ENCODE data around the gene SF3B5.

SF3B5 gene

DNA sequence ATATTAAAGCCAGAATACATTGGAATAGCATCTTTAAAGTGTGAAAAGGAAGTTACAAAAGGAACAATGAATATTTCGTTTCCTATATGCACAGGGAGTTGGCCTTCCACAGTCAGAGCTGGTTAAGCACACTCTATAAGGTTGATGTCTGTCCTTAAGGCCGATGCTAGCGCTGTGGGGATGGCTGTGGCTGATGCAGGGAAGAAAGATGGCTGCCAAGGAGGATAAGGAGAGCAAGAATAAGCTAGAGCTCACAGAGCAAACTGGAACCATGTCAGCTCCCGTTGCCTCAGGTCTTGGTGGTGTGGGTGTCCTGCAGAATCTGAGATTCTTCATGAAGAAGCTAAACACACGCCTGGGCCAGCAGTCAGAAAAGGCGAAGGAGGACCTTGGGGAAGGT is 34.1 kb upstream of the SF3B5 start:
- no peak for TF ChIP-seq CTCF (IDR thresholded peaks at IDR 0.05; ENCODE audit: borderline replicate concordance, control extremely low read depth, extremely low read depth, insufficient read depth, missing control alignments)
- in situ Hi-C loops (cut with MboI; ENCODE audit: low sequenced_read_pairs, unreplicated experiment) = no loop called here
- DNase-seq (ENCODE audit: low spot score) = no peak

DNA sequence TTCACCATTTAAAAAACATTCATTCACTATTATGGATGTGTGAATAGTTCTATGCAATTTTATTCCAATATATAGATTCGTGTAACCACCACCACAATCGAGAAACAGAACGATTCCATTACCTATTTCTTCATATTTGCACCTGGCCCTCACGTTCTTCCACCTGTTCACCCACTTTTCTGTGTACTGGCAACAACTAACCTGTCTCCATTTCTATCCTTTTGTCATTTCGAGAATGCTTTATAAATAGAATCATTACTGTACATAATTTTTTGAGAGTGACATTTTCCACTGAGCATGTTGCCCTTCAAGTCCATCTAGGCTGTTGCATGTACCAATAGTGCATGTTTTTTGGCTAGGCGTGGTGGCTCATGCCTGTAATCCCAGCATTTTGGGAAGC is 31.7 kb upstream of the SF3B5 start:
- in situ Hi-C loops (cut with MboI; ENCODE audit: low sequenced_read_pairs, unreplicated experiment) = no loop called here
- DNase-seq (ENCODE audit: low spot score) = no peak
- TF ChIP-seq CTCF (IDR thresholded peaks at IDR 0.05; ENCODE audit: borderline replicate concordance, control extremely low read depth, extremely low read depth, insufficient read depth, missing control alignments) = no peak

- no peak for DNase-seq (ENCODE audit: low spot score)
- in situ Hi-C loops (cut with MboI; ENCODE audit: low sequenced_read_pairs, unreplicated experiment) = no loop called here
- TF ChIP-seq CTCF (IDR thresholded peaks at IDR 0.05; ENCODE audit: borderline replicate concordance, control extremely low read depth, extremely low read depth, insufficient read depth, missing control alignments) = no peak
Measured at GRCh38 chr6:144123836-144124235, 28.5 kb upstream of the SF3B5 start.

GRCh38 chr6:144123421-144123820 is 28.0 kb upstream of the SF3B5 start:
- in situ Hi-C loops (cut with MboI; ENCODE audit: low sequenced_read_pairs, unreplicated experiment) = no loop called here
- TF ChIP-seq CTCF (IDR thresholded peaks at IDR 0.05; ENCODE audit: borderline replicate concordance, control extremely low read depth, extremely low read depth, insufficient read depth, missing control alignments) = no peak
- no peak for DNase-seq (ENCODE audit: low spot score)

DNA sequence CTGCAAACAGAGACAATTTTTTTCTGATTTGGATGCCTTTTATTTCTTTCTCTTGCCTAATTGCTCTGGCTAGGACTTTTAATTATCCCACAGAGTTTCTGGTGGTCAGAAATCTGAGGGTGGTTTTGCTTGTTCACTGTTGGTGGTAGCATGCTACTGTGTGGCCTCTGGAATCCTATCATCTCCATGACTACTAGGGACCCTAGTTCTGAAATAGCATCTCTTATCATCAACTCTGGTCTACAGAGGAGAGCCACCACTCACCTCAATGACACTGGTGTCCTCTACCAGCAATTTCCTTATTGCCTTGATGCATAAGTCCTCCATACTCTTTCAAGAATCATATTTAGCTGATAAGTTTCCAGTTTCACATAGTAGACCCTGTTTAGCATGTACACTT is 27.5 kb upstream of the SF3B5 start:
- DNase-seq (ENCODE audit: low spot score) = no peak
- in situ Hi-C loops (cut with MboI; ENCODE audit: low sequenced_read_pairs, unreplicated experiment) = no loop called here
- no peak for TF ChIP-seq CTCF (IDR thresholded peaks at IDR 0.05; ENCODE audit: borderline replicate concordance, control extremely low read depth, extremely low read depth, insufficient read depth, missing control alignments)

DNA sequence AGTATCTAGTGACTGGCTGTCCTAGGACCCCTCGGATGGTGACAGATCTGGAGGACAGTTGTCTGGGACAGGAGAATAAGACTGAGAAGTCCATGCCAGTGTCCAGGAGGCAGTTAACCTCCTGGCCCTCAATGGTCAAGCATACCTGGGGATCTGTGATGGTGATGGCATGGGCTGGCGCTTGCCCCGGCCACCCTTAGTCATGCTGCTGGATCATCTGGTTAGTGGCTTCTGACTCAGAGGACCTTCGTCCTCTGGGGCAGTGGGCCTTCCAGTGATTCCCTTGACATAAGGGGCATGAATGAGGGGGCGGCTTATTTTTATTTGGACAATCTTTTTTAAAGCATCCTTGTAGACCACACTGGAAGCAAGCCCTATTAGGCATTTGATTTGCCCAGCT is 24.0 kb upstream of the SF3B5 start:
- in situ Hi-C loops (cut with MboI; ENCODE audit: low sequenced_read_pairs, unreplicated experiment) = no loop called here
- DNase-seq (ENCODE audit: low spot score) = no peak
- TF ChIP-seq CTCF (IDR thresholded peaks at IDR 0.05; ENCODE audit: borderline replicate concordance, control extremely low read depth, extremely low read depth, insufficient read depth, missing control alignments) = no peak

- TF ChIP-seq CTCF (IDR thresholded peaks at IDR 0.05; ENCODE audit: borderline replicate concordance, control extremely low read depth, extremely low read depth, insufficient read depth, missing control alignments) = no peak
- no peak for DNase-seq (ENCODE audit: low spot score)
- in situ Hi-C loops (cut with MboI; ENCODE audit: low sequenced_read_pairs, unreplicated experiment) = no loop called here
Measured at GRCh38 chr6:144115219-144115618, 19.8 kb upstream of the SF3B5 start.
